HG02610 (cell line): ENCODE measurements around the gene LATS2.

Experiments used
- ATAC-seq: cut with Tn5 transposase; IDR thresholded peaks from one replicate; pipeline ENCODE4 v1.9.1; 2021; ENCODE audit warnings: mild to moderate bottlenecking, moderate library complexity; ENCODE audit not compliant: unreplicated experiment

The LATS2 gene

DNA sequence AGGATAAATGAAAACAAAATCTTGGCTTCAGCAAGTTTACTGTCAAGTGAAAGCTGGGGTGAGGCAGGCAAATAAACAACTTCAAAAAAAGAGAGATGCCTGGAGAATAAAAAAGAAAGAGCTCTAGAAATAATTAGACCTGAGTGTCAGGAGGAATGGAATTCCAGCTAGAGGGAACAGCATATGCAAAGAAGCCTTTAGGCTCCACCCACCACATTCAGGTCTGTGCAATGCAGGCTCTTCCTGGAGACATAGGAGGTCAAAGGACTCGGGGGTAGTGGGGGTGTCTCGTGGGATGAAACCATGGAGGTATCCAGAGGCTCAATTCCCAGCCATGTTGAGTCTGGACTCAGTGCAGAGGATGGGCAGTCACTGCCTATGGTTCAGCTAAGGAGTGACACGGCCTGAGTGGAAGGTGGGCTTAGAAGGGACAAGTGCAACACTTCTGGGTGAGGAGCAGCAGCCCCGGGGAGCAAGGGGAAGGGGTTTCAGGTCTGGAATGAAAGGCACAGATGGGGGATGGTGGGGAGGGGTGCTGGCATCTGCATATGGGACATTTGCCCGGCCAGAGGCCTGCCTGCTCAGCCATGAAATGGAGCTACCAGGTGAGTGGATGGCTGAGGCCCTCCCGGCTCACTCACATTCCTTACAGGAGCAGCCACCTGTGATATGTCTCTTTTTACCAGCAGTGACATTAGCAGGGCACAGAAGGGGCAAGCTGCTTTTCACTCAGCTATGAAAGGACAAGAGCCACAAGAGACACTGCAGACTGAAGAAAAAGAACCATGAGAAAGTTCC lies 12.3 kb downstream of the LATS2 start:
- ATAC-seq = no peak

DNA sequence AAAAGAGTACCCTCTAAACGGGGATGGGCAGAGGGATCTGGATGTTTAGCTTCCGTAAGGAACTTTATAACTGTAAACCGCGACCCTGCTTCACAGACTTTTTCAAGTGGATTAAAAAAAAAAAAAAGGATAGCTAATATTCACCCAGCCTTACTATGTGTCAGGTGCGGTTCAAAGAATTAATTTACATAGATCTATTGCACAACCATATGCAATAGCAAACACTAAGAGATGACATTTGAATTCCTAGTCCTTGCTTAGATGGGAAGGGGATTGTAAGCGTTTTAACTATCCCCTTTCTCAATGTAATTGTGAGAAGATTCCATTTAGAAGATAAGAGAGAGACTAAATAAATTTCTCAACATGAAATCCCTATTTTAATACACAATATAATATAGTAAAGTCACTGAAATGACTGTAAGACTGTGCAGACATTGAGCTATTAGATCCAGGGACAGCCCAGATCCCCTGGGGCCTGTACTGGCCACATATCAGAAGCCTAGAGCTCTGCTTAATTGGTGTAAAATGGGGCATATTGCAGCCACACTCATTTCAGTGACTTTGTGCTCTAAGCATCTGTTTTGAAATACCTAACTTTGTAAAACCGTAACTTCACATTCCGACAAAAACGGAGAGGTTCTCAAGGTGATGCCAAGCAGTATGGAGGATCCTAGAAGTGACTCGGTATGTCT lies 13.6 kb downstream of the LATS2 start:
- ATAC-seq = no peak

DNA sequence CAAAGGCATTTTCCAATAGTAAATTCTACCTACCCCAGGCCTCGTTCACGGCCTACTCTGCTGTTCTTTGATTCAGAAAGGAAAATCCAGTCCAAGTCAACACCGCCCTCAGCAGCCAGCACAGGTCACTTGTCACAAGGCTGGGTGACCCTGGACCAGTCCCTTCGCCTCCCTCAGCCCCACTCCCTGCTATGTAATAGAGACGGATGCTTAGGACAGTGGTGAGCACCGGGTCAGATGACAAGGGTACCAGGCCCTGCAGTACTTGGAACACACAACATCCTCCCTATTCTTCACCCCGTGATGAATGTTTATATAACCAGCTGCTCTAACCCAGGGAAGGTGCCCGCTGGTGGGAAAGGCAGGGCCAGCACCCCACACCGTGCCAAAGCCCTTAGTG lies 14.3 kb downstream of the LATS2 start:
- no peak for ATAC-seq

DNA sequence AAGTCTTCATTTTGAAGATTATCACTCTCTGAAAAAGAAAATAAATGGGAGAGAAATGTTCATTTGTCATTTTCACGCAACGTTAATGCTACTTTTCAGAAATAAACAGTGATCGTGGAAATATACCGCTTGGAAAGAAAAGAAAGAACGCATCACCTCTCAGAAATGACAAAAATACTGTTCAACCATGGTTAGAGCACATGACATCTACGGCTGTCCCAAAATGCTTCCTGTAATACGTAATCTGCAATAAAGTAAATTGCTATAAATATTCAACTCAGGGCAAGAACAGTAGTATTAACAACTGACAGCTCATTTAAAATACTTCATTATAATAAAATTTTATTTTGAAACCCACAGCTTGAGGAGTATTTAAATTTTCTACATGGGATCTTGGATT lies 15.2 kb downstream of the LATS2 start:
- ATAC-seq = no peak

DNA sequence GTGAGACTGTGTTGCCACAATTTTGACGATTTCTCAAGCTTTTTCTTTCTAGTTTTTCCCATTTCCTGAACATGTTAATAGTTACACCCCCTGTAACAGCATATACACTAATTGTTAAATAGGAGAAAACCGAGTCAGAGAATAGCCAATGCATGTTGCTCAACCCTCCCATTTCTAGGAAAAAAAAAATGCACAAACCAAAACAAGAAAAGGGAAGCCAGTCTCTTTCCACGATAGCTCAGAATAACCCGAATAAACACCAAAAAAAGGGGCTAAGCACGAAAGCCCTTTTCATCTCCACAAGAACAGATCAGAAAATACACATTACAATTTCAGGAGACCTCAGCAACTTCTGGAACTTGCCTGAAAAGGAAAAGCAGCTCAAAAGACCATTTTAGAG lies 16.3 kb downstream of the LATS2 start:
- no peak for ATAC-seq

DNA sequence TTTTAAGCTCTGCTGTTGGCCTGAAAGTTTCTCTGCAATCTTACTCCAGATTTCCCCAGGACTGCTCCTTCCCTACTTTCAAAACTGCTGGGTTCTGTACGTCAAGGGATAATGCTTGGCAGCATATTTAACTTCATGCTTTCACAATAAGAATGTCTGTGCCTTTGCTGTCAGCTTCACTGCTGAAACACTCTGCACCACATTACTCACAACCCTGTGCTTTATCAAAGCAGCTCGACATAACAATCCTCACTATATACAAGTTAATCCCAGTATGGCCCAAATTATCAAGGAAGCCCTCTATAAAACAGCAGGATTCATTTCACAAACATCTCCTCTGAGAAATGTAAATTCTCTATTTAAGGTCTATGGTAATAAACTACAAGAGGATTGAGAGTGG lies 17.5 kb downstream of the LATS2 start:
- no peak for ATAC-seq

DNA sequence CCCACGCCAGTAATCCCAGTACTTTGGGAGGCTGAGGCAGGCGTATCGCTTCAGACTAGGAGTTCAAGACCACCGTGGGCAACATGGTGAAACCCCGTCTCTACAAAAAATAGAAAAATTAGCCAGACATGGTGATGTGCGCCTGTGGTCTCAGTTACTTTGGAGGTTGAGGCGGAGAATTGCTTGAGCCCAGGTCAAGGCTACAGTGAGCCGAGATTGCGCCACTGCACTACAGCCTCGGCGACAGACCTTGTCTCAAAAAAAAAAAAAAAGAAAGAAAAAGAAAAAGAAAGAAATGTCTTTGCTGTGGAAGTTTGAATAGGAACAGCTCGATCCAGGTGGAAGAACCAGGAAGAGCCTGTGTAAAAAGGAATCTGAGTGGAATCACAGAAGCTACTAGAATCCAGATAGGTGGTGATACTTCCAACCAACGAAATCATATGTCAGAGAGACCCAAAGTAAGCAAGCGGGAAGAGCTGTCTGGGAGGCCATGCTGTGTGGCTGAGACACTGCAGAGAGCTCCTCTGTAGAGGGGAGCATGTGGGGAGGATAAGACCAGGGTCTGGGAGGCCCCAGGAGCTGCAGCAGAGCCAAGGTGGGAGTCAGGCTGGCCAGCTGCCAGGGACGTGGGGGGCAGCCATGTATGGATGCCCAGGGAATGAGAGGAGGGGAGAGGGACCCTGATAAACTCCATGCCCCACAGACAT lies 21.1 kb downstream of the LATS2 start:
- ATAC-seq = no peak

DNA sequence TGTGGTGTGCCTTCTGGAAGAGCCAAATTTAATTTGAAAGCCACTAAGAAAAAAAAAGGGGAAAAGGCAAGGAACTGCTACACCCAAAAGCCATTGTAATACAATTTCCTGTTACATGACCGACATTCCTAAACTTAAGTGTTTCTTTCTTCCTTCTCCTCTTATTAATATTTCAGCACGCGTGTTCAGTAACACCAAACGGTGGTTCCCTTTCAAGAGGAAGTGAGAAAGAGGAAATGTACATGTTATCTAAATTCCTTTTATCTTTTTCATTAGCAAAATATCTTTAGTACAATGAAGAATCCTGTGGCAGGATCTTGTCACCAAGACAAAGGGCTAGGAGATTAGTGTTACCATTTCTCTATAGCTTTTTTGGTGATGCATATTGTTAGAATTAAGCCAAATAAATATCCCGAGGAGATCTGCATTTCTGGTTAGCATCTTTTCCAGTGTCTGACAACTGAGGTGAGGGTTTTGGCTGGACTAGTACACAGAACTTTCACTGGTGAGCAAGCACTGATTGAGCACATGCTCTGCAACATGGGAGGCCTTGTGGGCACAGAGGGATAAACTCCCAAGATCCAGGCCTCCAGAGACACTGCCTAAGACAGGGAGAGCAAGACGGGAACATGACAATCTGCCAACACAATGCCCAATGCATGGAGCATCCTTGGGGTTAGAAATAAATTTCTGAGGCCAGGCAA lies 22.1 kb downstream of the LATS2 start:
- no peak for ATAC-seq

DNA sequence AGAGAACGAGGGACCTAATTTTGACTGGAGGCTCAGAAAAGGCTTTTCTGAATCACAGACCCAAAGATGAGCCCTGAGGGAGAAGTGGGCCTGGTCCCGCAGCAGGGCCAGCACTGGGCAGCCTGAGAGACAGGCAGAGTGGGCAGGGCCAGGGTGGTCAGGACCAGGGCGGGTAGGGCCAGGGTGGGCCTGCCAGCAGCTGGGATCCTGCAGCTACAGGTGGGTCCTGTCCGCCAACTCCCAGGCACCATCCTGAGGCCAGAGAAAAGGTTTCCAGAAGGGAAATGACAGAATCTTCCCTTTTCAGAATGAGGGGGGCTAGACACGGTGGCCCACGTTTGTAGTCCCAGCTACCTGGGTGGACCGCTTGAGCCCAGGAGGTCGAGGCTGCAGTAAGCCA lies 23.7 kb downstream of the LATS2 start:
- no peak for ATAC-seq

DNA sequence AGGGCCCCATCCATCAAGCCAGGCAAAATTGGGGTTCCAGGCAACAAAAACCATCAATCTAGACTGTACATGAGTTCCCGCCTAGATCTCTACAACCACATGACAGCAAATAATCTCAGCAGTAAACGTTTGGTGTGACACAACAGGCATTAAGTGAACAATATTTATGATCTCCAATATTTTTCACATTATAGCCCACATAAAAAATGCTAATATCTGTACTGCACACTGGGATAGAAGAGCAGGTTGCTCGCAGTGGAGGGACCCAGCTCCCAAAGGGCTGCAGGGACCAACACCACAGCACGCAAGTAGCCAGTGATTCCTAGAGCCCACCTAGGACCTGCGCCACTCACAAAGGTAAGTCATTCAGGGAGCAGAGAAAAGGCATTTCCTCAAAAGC lies 25.9 kb downstream of the LATS2 start:
- ATAC-seq = no peak

DNA sequence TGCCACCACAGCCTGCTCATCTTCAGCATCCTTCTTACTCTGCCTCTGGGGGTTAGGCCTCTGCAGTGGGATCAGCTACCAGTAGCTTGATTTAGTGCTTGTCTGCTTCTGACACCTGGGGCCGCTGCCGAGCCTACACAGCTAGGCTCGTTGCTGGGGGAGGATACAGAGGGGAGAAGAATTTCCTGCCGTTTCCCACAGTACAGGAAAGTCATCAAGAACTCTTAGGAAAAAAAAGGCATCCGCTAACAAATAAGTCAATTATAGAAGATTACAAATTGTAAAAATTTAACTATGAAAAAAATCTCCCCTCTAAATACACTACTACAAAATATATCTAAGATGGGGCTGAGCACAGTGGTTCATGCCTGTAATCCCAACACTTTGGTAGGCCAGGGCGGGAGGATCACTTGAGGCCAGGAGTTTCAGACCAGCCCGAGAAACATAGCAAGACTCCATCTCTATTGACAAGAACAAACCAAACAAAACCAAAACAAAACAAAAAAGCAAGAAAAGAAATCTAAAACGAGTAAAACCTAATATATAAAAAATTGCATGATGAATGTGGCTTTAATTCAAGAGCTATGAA lies 26.7 kb downstream of the LATS2 start:
- ATAC-seq = peak; percentile 45

DNA sequence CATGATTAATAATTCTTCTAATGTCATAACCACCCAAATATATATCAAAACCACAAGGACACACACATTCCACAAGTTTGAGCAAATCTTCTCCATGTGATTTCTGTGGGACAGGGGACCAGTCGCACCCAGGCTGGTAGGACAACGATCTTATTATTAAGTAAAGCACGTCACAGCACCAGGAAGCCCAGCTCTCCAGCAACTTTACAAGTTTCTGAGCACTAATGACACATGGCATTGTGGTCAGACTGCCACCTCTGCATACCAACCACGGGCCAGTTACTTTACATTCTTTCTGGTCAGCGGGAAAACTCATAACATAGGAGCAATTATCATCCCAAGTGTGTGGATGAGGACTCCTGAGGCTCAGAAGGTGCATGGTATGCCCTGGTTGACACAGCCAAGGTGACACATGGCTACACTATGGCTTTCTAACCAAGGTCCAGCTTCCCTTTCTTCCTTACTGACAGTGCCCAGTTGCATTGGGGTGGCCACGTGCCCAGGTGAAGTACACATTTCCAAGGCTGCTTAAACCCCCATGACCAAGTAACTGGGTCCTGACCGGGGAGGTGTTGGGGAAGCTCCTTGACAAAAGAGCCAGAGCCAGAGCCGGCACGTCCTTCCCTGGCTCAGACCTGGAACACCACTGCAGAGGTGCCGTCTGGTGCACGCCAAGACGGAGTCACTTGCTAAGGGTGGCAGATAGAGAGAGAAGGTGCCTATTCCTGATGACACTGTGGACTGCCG lies 27.4 kb downstream of the LATS2 start:
- ATAC-seq = peak; percentile 8

DNA sequence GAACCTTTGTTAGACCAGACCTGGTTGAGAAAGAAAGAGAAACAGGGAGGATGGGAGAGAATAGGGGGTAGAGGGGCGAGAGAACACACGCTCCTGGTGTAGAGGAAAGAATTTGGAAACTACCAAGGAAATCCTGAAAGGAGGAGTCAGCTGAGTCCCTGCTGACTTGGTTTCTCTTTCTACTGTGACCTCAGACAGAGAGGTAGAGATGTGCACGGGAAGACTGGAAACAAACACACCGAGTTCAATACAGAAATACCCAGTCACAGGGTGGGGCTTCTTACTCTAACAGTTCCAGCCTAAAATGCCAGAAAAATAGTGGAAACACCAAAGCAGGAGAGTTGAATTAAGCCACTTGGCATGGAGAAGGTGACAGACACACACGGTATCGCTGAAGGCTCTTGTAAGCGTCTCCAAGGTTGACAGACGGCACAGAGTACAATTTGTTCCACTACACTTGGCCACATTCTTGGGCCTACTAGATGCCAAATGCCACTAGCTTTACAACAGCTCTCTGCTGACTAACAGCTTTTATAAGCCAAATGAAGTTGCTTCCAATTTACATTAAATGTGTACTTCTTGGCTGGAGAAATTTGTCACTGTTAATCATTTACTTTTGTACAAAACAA lies 28.1 kb downstream of the LATS2 start:
- ATAC-seq = peak; percentile 57

DNA sequence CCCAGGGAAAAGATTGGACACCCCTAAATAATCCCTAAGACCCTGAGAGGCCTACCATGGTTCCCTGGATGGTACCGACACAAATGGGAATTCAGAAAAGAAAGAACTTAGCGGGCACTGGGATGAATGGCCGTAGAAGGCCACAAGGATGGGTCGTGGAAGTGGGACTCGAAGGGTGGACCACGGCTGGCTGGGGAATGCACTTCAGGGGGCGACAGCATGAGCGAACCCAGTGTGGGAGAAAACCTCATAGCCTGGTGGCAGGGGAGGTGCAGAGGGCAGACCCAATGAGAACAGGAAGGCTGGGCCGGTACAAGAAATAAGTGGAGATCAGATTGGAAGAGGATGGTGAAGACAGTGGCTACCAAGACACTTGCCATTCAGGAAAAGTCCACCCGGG lies 28.7 kb downstream of the LATS2 start:
- ATAC-seq = no peak

DNA sequence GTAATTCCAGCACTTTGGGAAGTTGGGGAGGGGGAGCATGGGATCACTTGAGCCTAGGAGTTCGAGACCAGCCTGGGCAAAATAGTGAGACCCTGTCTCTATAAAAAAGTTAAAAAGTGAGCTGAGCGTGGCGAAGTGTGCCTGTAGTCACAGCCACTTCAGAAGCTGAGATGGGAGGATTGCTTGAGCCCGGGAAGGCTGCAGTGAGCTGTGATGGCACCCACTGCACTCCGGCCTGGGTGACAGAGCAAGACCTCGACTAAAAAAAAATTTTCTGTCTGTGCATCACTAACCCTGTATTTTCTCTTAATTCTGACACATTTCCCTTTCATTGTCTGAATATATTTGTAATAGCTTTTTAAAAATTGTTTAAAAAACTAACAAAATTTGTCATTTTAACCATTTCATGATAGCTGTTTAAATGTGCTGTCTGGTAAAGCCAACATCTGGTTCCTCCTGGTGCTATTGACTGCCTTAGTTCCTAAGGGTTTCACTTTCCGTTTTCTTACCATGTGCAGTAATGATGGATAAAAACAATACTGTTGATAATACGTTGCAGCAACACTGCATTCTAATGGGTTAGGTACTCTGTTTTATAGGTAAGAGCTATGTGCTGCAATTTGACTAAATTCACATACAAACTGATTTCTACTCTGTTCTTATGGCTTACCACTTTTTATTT lies 29.7 kb downstream of the LATS2 start:
- ATAC-seq = no peak

DNA sequence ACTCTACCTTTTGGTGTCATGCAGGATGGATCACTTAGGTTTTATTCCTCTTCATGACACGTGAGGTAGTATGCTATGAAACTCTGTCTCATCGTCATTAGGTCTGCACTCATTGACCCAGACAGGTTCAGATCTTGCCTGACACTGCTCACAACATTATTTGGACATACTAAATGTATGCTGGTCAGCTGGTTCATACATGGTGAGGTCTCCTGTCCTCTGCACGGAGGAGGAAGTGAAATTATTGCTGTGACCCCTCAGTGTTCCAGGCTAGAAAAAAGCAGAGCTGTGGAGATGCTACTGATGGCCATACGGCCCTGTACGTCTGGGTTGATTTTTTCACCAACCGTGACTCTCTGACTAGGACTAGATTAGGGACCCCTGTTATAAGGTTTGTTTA lies 35.8 kb downstream of the LATS2 start:
- no peak for ATAC-seq

DNA sequence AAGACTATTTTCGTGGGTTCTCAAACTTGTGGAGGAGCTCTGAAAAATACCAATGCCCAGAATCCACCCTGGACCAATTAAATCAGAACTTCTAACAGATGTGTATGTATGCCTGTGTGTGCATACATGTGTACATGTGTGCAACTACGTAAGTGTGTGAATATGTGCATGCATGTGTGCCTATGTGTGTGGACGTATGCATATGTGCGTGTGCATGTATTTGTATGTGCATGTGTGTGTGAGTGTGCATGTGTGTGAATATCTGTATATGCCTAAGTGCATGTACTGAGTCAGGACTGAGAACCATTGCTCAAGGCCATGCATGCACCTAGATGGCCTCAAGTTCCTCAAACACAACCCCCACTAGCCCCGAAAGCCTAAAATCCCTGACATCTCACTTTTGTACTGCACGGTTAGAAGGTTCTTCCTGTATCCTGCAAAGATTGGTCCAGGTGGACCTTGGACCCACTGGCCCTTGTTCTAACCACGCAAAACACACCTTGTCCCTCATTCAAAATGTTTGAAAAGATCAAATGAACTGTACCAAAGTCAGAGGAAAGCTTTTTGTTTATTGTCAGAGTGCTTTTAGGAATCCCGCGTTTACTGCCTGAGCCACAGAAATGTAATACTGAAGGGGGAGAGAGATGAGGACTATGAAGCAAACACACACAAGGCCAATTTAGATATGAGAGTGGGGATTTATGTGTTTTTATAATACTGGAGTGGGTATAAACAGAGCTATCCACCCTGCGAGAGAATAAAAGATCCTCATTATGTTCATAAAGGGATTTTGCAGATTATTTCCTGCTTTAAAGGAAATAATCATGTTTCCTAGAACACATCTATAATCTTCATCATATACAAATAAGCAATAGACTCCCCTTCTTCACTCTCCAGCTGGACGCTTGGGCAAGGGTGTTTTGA lies 39.1 kb downstream of the LATS2 start:
- no peak for ATAC-seq

DNA sequence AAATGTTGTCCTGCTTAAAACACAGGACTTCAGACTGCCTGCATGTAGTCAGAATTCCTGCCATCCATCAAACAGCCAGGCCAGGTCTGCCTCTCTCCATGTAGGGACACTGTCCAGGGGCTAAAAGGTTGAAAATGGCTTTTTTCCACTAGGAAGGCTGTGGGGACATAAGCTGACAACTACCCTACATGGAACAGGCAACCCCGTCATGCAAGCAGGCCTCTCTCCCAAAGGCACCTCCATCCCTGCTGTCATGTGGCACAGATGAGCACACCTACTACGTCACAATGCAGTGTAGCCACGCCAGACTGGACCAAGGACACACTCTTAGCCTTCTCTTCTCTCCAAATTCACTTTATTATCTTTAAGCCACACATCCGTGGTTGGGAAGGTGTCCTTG lies 40.8 kb downstream of the LATS2 start:
- ATAC-seq = no peak
